Right atrium auricular region (tissue), 2 donors: ENCODE measurements around the gene NAE1. TPM values are rescaled to one million over a fixed set of nuclear protein-coding genes. Genes with fewer than 3 reads are reported as not detected.

Experiments
- DNase-seq: peaks from one replicate; pipeline ENCODE4 v3.0.0-alpha.2; 2019; ENCODE audit warnings: low spot score
- H3K27ac ChIP-seq, 2 donors: fragments of 200-600 bp; sonication (generic); 1 replicate in 1 of 2; 2 replicates in 1 of 2; pipeline ENCODE4 v1.5.1; 2016 to 2019
- H3K27me3 ChIP-seq, 2 donors: fragments of 200-600 bp; sonication (generic); one replicate each; pipeline versions ENCODE4 v1.5.1 to v1.6.0; 2017 to 2019
- H3K36me3 ChIP-seq: fragments of 200-600 bp; sonication (generic); one replicate; pipeline ENCODE4 v1.5.1; 2016
- H3K4me1 ChIP-seq, 2 donors: fragments of 200-600 bp; sonication (generic); one replicate each; pipeline versions ENCODE4 v1.5.1 to v1.6.0; 2017 to 2019
- H3K4me3 ChIP-seq, 2 donors: fragments of 200-600 bp; sonication (generic); 1 replicate in 1 of 2; 2 replicates in 1 of 2; pipeline ENCODE4 v1.5.1; 2017 to 2019; ENCODE audit warnings: mild to moderate bottlenecking in 1 of 2, moderate library complexity in 1 of 2
- H3K9me3 ChIP-seq, 2 donors: fragments of 200-600 bp; sonication (generic); one replicate each; pipeline ENCODE4 v1.5.1; 2019
- total RNA-seq, 2 donors: library from RNA; depleted of rRNA; stranded (reverse); fragments of >200 nt; gene quantifications; one replicate each; pipeline ENCODE4 v1.1.0, GENCODE V29; 2016
- TF ChIP-seq, protein P1 (sequence below), 2 donors: fragments of 200-600 bp; sonication (generic); IDR thresholded peaks; one replicate each; pipeline ENCODE4 v1.5.1; 2019; ENCODE audit warnings: antibody characterized with exemption in 2 of 2

Gene NAE1
- total RNA-seq, 2 donors from 2014 or later = 25.6 to 27.3 TPM

DNA sequence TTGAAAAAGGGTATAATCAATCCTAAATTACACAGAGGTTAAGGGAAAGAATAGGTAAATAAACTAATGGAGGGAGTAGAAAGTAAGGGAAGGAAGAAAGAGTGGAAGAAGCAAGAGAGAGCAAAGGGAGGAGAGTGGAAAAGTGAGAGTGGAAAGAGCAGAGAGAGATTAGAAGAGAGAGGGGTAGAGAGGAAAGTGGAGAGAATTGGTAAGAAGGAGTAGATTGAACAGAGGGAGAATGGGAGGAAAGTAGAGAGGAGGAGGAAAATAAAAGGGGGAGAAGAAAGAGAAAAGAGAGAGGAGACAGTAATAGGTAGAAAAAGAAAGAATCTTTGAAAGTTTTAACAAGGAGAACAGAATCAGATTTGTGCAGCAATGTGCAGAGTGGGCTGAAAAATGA is 54.3 kb downstream of the NAE1 start:
- no peak for DNase-seq
- TF ChIP-seq, protein P1, sequence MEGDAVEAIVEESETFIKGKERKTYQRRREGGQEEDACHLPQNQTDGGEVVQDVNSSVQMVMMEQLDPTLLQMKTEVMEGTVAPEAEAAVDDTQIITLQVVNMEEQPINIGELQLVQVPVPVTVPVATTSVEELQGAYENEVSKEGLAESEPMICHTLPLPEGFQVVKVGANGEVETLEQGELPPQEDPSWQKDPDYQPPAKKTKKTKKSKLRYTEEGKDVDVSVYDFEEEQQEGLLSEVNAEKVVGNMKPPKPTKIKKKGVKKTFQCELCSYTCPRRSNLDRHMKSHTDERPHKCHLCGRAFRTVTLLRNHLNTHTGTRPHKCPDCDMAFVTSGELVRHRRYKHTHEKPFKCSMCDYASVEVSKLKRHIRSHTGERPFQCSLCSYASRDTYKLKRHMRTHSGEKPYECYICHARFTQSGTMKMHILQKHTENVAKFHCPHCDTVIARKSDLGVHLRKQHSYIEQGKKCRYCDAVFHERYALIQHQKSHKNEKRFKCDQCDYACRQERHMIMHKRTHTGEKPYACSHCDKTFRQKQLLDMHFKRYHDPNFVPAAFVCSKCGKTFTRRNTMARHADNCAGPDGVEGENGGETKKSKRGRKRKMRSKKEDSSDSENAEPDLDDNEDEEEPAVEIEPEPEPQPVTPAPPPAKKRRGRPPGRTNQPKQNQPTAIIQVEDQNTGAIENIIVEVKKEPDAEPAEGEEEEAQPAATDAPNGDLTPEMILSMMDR (IDR thresholded peaks at IDR 0.05) = no peak
- Histone ChIP-seq H3K27ac (no peak overlapping the region), H3K4me1 (no peaks in the 10 kb centered on the region), H3K27me3 (no peaks in the 10 kb centered on the region), H3K36me3 (no peaks in the 10 kb centered on the region), H3K4me3 (no peak overlapping the region), H3K9me3 (no peaks in the 10 kb centered on the region)

DNA sequence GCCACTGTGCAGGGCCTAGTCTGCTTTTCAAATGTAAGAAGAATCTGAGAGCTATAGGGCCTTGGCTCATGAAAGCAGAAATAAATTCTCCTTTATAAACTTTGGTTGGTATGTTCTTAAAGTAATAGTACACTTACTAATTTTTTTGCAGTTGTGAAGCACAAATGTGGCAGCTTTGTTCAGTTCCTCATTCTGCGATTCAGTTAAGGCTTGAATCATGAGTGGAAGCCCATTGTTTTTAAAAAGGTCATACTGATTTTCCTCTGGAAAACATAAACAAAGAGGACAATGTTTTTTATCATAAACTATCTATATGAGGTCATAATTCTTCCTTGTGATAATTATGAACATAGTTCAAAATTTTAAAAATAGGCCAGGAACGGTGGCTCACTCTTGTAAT is 55.8 kb downstream of the NAE1 start:
- Histone ChIP-seq H3K27me3 (no peaks in the 10 kb centered on the region), H3K4me1 (no peaks in the 10 kb centered on the region), H3K27ac (no peak overlapping the region), H3K9me3 (no peaks in the 10 kb centered on the region), H3K36me3 (no peaks in the 10 kb centered on the region), H3K4me3 (no peak overlapping the region)
- TF ChIP-seq, protein P1 (IDR thresholded peaks at IDR 0.05) = no peak
- DNase-seq = no peak

DNA sequence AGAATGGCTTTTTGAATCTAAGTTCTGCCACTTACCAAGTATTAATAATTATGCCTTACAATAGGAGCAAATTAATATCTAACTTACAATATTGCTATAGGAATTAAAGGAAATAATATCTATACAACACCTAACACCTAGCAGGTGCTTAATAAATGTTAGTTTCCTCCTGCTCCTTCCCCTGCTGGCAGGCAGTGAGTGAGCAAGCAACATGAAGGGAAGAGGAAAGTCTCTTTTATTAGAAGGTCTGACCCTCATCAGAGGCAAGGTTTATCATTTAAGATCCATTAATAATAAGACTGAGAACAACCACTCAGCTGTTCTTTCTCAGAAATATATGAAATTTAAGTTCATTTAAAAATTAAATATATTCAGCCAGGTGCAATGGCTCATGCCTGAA is 72.7 kb downstream of the NAE1 start:
- Histone ChIP-seq H3K36me3 (no peaks in the 10 kb centered on the region), H3K27ac (no peak overlapping the region), H3K9me3 (no peaks in the 10 kb centered on the region), H3K27me3 (no peaks in the 10 kb centered on the region), H3K4me1 (no peaks in the 10 kb centered on the region), H3K4me3 (no peak overlapping the region)
- TF ChIP-seq, protein P1 (IDR thresholded peaks at IDR 0.05) = no peak
- no peak for DNase-seq

DNA sequence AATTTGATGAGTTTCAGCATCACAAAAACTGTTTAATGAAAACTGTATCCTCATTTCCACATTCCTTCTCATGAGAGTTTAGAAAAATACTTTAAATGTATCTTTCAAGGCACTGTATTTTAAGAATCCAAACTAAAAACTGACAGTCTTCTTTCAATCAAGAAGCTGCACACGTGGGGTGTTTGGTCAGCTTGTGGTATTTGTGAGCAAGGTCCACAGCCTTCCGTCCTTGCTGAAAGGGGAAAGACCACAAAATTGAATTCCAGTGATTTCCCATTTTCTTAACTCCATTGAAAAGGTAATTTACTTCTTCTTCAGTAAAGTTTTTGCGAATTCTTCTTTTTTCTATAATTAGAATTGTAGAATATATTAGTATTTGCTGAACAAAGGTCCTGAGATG is 76.0 kb downstream of the NAE1 start:
- no peak overlapping the region for H3K27ac ChIP-seq
- TF ChIP-seq, protein P1 (IDR thresholded peaks at IDR 0.05) = no peak
- no peak for DNase-seq
- no peaks in the 10 kb centered on the region for H3K27me3 ChIP-seq
- no peak overlapping the region for H3K4me3 ChIP-seq
- peaks cover 0 to 13% of the 10 kb centered on the region in 2 donors for H3K4me1 ChIP-seq
- H3K36me3 ChIP-seq = no peaks in the 10 kb centered on the region
- H3K9me3 ChIP-seq = no peaks in the 10 kb centered on the region

DNA sequence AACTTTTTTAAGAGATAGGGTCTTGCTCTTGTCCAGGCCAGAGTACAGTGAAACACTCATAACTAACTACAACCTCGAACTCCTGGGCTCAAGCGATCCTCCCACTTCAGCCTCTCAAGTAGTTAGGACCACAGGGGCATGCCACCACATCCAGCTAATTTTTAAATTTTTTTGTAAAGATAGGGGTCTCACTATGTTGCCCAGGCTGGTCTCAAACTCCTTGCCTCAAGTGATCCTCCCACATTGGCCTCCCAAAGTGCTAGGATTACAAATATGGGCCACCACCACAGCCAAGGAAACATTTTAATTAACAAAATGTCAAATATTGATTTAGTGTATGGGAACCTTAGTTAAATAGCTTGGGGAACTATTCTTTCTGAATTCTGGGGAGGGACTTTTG is 76.6 kb downstream of the NAE1 start:
- no peaks in the 10 kb centered on the region for H3K27me3 ChIP-seq
- H3K36me3 ChIP-seq = no peaks in the 10 kb centered on the region
- peaks cover 0 to 19% of the 10 kb centered on the region in 2 donors for H3K4me1 ChIP-seq
- H3K9me3 ChIP-seq = no peaks in the 10 kb centered on the region
- no peak overlapping the region for H3K4me3 ChIP-seq
- TF ChIP-seq, protein P1 (IDR thresholded peaks at IDR 0.05) = no peak
- DNase-seq = no peak
- H3K27ac ChIP-seq = no peak overlapping the region

DNA sequence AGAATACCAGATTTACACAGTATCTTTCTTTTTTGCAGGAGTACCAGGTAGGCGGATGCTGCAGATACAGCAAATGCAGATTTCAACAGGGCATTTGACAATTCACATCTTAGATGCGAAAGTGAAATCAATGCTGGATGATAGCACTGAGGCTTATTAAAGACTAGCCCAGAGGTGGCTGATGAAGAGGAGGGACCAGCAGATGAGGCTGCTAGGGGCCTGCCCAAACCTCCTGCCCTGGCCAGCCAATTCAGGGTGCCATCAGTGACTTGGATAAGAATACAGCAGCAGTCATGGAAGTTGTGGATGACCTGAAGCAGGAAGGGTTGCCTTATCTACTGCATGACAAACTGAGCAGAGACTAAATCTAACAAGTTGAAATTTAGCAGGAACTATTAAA is 77.8 kb downstream of the NAE1 start:
- peaks cover 6% of the 10 kb centered on the region for H3K36me3 ChIP-seq
- no peaks in the 10 kb centered on the region for H3K9me3 ChIP-seq
- TF ChIP-seq, protein P1 (IDR thresholded peaks at IDR 0.05) = no peak
- no peak overlapping the region for H3K27ac ChIP-seq
- no peaks in the 10 kb centered on the region for H3K27me3 ChIP-seq
- peaks cover 0 to 20% of the 10 kb centered on the region in 2 donors for H3K4me1 ChIP-seq
- H3K4me3 ChIP-seq = no peak overlapping the region
- no peak for DNase-seq
